ENCODE measurements around the gene LETM1. TPM values are rescaled to one million over a fixed set of nuclear protein-coding genes. Genes with fewer than 3 reads are reported as not detected.

Gene LETM1
- total and polyA plus RNA-seq, 2 of the 8 experiments (the other 6 are each of a cell fraction or from before 2014, with no cell fraction given): 19.8 to 50.1 TPM

GRCh38 chr4:1819284-1819683, 36.7 kb downstream of the LETM1 start (continued):
- TF ChIP-seq TAF7 (optimal IDR thresholded peaks at IDR 0.05; ENCODE audit: borderline replicate concordance, low read depth, low read length): no peak
- TF ChIP-seq CHD1 (IDR thresholded peaks at IDR 0.05; ENCODE audit: low read depth, low read length): no peak
- TF ChIP-seq TCF12 (IDR thresholded peaks at IDR 0.05; ENCODE audit: low read depth, low read length): no peak
- TF ChIP-seq BRCA1 (IDR thresholded peaks at IDR 0.05; ENCODE audit: low read depth, low read length): no peak
- no peak for TF ChIP-seq SP2 (IDR thresholded peaks at IDR 0.05; ENCODE audit: low read length)
- TF ChIP-seq TAF1 (IDR thresholded peaks at IDR 0.05; ENCODE audit: low read depth, low read length): no peak
- TF ChIP-seq RNF2 (IDR thresholded peaks at IDR 0.05; ENCODE audit: borderline replicate concordance, low read depth, low read length, missing control alignments, poor library complexity, severe bottlenecking): no peak
- no peak for TF ChIP-seq SUZ12 (IDR thresholded peaks at IDR 0.05; ENCODE audit: low read length)
